MM.1S (cell line): ENCODE results near the gene GRB10.

ENCODE experiments used
- CTCF ChIP-seq: fragments of 300-600 bp; sonication (generic); IDR thresholded peaks from 2 replicates; pipeline ENCODE4 v1.5.1; 2016; ENCODE audit warnings: antibody characterized with exemption, low read length, mixed read lengths
- EZH2 ChIP-seq: fragments of 300-600 bp; sonication (generic); optimal IDR thresholded peaks from 2 replicates; pipeline ENCODE3; 2017; ENCODE audit warnings: low read depth, mild to moderate bottlenecking, antibody characterized with exemption, low read length, mixed read lengths
- EZH2phosphoT487 ChIP-seq: fragments of 300-600 bp; sonication (generic); IDR thresholded peaks from 2 replicates; pipeline ENCODE4 v1.6.1; 2018; ENCODE audit warnings: antibody characterized with exemption, low read length

- TF ChIP-seq CTCF (no peak), EZH2 (no peak), EZH2phosphoT487 (no peak)
These were observed 138.6 kb downstream of the GRB10 start for GRCh38 chr7:50644114-50644513.
